CD14-positive monocyte (primary cell): ENCODE measurements around the gene MERTK. TPM values are rescaled to one million over a fixed set of nuclear protein-coding genes. Genes with fewer than 3 reads are reported as not detected.

Experiments used
- DNase-seq, 3 donors: peaks; one replicate each; pipeline ENCODE4 v3.0.0-alpha.2; 2011 to 2022
- H2AFZ ChIP-seq: 2 replicates; pipeline ENCODE4 v1.6.0; 2012; ENCODE audit warnings: mild to moderate bottlenecking, low read depth, low read length, inconsistent platforms; ENCODE audit not compliant: insufficient read depth, poor library complexity, severe bottlenecking
- H3K27ac ChIP-seq, 2 donors: 1 replicate in 1 of 2; 2 replicates in 1 of 2; pipeline ENCODE4 v1.5.1; 2012 to 2013; ENCODE audit warnings: low read length in 2 of 2, control low read depth in 1 of 2, inconsistent platforms in 1 of 2, low read depth in 1 of 2, mild to moderate bottlenecking in 1 of 2
- H3K27me3 ChIP-seq, 2 donors: one replicate each; pipeline versions ENCODE4 v1.6.0 to v1.6.1; 2011 to 2013; ENCODE audit warnings: low read length in 2 of 2; ENCODE audit not compliant: control insufficient read depth in 2 of 2, insufficient read depth in 2 of 2
- H3K36me3 ChIP-seq, 2 donors: replicated peaks in 1 of 2; 1 replicate in 1 of 2; 2 replicates in 1 of 2; pipeline versions ENCODE4 v1.5.1 to v1.6.1; 2012 to 2013; ENCODE audit warnings: low read length in 2 of 2, control low read depth in 1 of 2, inconsistent platforms in 1 of 2, mild to moderate bottlenecking in 1 of 2; ENCODE audit not compliant: insufficient read depth in 2 of 2, control insufficient read depth in 1 of 2
- H3K4me1 ChIP-seq, 2 donors: 1 replicate in 1 of 2; 2 replicates in 1 of 2; pipeline versions ENCODE4 v1.5.1 to v1.6.1; 2012 to 2013; ENCODE audit warnings: low read length in 2 of 2, control low read depth in 1 of 2, inconsistent platforms in 1 of 2, mild to moderate bottlenecking in 1 of 2, moderate library complexity in 1 of 2; ENCODE audit not compliant: insufficient read depth in 2 of 2, control insufficient read depth in 1 of 2
- H3K4me2 ChIP-seq: replicated peaks from 2 replicates; pipeline ENCODE3; 2012; ENCODE audit warnings: low read length, moderate library complexity, mild to moderate bottlenecking; ENCODE audit not compliant: poor library complexity, severe bottlenecking; ENCODE audit errors: extremely low read depth
- H3K4me3 ChIP-seq, 3 experiments: fragments of 200-600 bp in 1 of 3; sonication (generic) in 1 of 3; replicated peaks in 1 of 3; 1 replicate in 2 of 3; 2 replicates in 1 of 3; pipeline ENCODE4 v1.5.1; 2011 to 2013; ENCODE audit warnings: low read length in 3 of 3, mild to moderate bottlenecking in 3 of 3, control low read depth in 2 of 3, low read depth in 2 of 3, inconsistent platforms in 1 of 3, moderate library complexity in 1 of 3
- H3K79me2 ChIP-seq: 2 replicates; pipeline ENCODE4 v1.6.0; 2012; ENCODE audit warnings: mild to moderate bottlenecking, control low read depth, inconsistent platforms, low read length, moderate library complexity; ENCODE audit not compliant: insufficient read depth
- H3K9ac ChIP-seq: 2 replicates; pipeline ENCODE4 v1.6.0; 2017; ENCODE audit warnings: low read length, mild to moderate bottlenecking; ENCODE audit not compliant: insufficient read depth, poor library complexity, severe bottlenecking
- H3K9me3 ChIP-seq, 2 donors: replicated peaks in 1 of 2; 1 replicate in 1 of 2; 2 replicates in 1 of 2; pipeline versions ENCODE4 v1.5.1 to v1.6.1; 2012 to 2013; ENCODE audit warnings: low read length in 2 of 2, control low read depth in 1 of 2; ENCODE audit not compliant: control insufficient read depth in 1 of 2, insufficient read depth in 1 of 2
- H4K20me1 ChIP-seq: 2 replicates; pipeline ENCODE4 v1.6.0; 2012; ENCODE audit warnings: mild to moderate bottlenecking, low read length, control low read depth, moderate library complexity; ENCODE audit not compliant: insufficient read depth
- H3K27ac Mint-ChIP-seq, 7 donors: one replicate each; pipeline ENCODE4 v1.8.0; 2020; ENCODE audit warnings: mild to moderate bottlenecking in 7 of 7, mixed read lengths in 7 of 7, moderate library complexity in 6 of 7, inconsistent platforms in 2 of 7
- H3K27me3 Mint-ChIP-seq, 3 donors: one replicate each; pipeline ENCODE4 v1.8.0; 2021 to 2022; ENCODE audit warnings: low read depth in 3 of 3, mild to moderate bottlenecking in 3 of 3, mixed read lengths in 3 of 3, moderate library complexity in 3 of 3, inconsistent platforms in 1 of 3
- H3K36me3 Mint-ChIP-seq, 2 donors: one replicate each; pipeline ENCODE4 v1.8.0; 2020; ENCODE audit warnings: mixed read lengths in 2 of 2, inconsistent platforms in 1 of 2, mild to moderate bottlenecking in 1 of 2
- H3K4me1 Mint-ChIP-seq: one replicate; pipeline ENCODE4 v1.8.0; 2020; ENCODE audit warnings: mild to moderate bottlenecking, mixed read lengths
- H3K4me3 Mint-ChIP-seq, 2 donors: one replicate each; pipeline ENCODE4 v1.8.0; 2020; ENCODE audit warnings: mild to moderate bottlenecking in 2 of 2, mixed read lengths in 2 of 2, moderate library complexity in 1 of 2
- H3K9me3 Mint-ChIP-seq, 7 donors: one replicate each; pipeline ENCODE4 v1.8.0; 2020 to 2022; ENCODE audit warnings: mixed read lengths in 7 of 7, mild to moderate bottlenecking in 6 of 7, moderate library complexity in 6 of 7, inconsistent platforms in 2 of 7
- WGBS: methylation state at CpG from one replicate; pipeline ENCODE4 v1.1.5; 2013; ENCODE audit warnings: missing lambda C conversion rate; ENCODE audit not compliant: insufficient coverage; 5-methylcytosine and 5-hydroxymethylcytosine counted together
- intact Hi-C, 2 donors: fragments of 100-400 bp; cut with micrococcal nuclease; formaldehyde crosslinking; loops; one replicate each; pipeline versions ENCODE4 v1.15.0 to v1.15.1; 2023
- polyA plus RNA-seq, 3 donors: library from polyadenylated mRNA; depleted of rRNA in 1 of 3; unstranded in 2 of 3; stranded (reverse) in 1 of 3; fragments of 300-500 nt in 2 of 3; fragments of >200 nt in 1 of 3; fragmentation: Illumina TruSeq in 2 of 3; gene quantifications; 1 replicate in 2 of 3; 2 replicates in 1 of 3; pipeline ENCODE4 v1.2.3, GENCODE V29; 2012 to 2021
- TF ChIP-seq, protein P1 (sequence below): fragments of 200-600 bp; IDR thresholded peaks from one replicate; pipeline ENCODE4 v1.8.0; 2022; ENCODE audit warnings: antibody characterized with exemption, mild to moderate bottlenecking

Gene MERTK
- polyA plus RNA-seq, 3 donors: 4.1 to 17.0 (median 4.2) TPM

DNA sequence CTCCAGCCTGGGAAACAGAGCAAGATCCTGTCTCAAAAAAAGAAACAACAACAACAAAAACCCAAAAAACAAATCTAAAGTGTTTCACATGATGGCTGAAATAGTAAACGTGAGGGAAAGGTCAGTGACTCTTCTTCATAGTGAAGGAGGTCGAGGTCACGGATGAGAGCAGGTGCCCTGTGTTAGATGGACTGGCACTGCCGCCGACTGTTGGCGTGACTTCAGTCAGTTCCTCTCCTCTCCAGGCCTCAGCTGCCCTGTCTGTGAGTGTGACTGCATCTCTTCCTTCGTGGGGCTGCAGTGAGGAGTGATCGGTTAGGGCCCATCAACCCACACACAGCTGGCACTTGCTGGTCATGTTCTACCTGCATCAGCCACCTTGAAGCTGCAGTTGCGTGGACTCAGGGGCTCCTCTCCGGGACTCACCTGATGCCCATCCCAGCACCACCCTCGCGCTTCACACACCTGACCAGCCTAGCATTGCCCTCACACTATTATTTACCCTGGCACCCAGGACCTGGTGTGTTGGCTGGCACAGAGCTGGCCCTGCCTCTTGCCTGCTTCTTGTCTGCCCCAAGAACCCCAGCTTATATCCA, 126.6 kb downstream of the MERTK start:
- TF ChIP-seq, protein P1, sequence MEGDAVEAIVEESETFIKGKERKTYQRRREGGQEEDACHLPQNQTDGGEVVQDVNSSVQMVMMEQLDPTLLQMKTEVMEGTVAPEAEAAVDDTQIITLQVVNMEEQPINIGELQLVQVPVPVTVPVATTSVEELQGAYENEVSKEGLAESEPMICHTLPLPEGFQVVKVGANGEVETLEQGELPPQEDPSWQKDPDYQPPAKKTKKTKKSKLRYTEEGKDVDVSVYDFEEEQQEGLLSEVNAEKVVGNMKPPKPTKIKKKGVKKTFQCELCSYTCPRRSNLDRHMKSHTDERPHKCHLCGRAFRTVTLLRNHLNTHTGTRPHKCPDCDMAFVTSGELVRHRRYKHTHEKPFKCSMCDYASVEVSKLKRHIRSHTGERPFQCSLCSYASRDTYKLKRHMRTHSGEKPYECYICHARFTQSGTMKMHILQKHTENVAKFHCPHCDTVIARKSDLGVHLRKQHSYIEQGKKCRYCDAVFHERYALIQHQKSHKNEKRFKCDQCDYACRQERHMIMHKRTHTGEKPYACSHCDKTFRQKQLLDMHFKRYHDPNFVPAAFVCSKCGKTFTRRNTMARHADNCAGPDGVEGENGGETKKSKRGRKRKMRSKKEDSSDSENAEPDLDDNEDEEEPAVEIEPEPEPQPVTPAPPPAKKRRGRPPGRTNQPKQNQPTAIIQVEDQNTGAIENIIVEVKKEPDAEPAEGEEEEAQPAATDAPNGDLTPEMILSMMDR: no peak
- H3K4me3 Mint-ChIP-seq: no peak overlapping the region
- H3K9ac ChIP-seq: no peak overlapping the region
- H3K79me2 ChIP-seq: no peaks in the 10 kb centered on the region
- H3K4me1 ChIP-seq: peaks cover 0 to 4% of the 10 kb centered on the region in 2 donors
- no peak for DNase-seq
- H3K9me3 Mint-ChIP-seq: no peaks in the 10 kb centered on the region
- no peaks in the 10 kb centered on the region for H3K36me3 ChIP-seq
- H4K20me1 ChIP-seq: no peaks in the 10 kb centered on the region
- intact Hi-C loops: no loop called here
- H2AFZ ChIP-seq: no peak overlapping the region
- H3K27me3 ChIP-seq: no peaks in the 10 kb centered on the region
- no peak overlapping the region for H3K4me3 ChIP-seq
- no peaks in the 10 kb centered on the region for H3K9me3 ChIP-seq
- H3K27ac ChIP-seq: no peak overlapping the region
- 97% methylated on average over 7 of the region's 12 CpGs for WGBS
- H3K4me2 ChIP-seq: no peak overlapping the region
- peaks cover 14% of the 10 kb centered on the region for H3K4me1 Mint-ChIP-seq
- peaks cover 2 to 22% of the 10 kb centered on the region in 2 donors for H3K36me3 Mint-ChIP-seq
- H3K27ac Mint-ChIP-seq: no peak overlapping the region
- peaks cover 0 to 2% (median 1%) of the 10 kb centered on the region in 3 donors for H3K27me3 Mint-ChIP-seq

DNA sequence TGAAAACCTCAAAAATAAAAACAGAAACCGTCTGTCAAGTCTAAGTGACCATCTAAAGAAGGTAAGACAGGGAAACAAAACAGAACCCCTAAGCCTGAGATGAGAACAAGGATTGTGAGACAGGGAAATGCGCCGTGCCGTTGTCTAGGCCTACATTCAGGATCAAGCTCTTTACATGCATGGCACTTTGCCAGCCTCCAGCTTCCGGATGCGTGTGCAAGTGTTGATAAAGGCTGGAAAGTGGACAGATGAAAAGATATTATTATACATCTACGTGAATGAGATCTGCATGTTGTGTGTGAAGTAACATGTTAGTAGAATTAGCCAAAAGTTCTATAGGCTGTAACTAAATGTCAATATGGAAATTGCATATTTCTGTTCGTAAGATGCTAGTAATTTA, 128.1 kb downstream of the MERTK start:
- H3K9me3 ChIP-seq: no peaks in the 10 kb centered on the region
- no peak for DNase-seq
- H3K27ac Mint-ChIP-seq: no peak overlapping the region
- no peaks in the 10 kb centered on the region for H3K27me3 ChIP-seq
- peaks cover 2 to 6% of the 10 kb centered on the region in 2 donors for H3K4me1 ChIP-seq
- H3K36me3 ChIP-seq: no peaks in the 10 kb centered on the region
- no peak overlapping the region for H3K4me2 ChIP-seq
- intact Hi-C loops: no loop called here
- TF ChIP-seq, protein P1: no peak
- no peak overlapping the region for H3K4me3 Mint-ChIP-seq
- H3K27ac ChIP-seq: no peak overlapping the region
- H3K79me2 ChIP-seq: no peaks in the 10 kb centered on the region
- H4K20me1 ChIP-seq: no peaks in the 10 kb centered on the region
- H3K4me3 ChIP-seq: no peak overlapping the region
- H3K9ac ChIP-seq: no peak overlapping the region
- H3K4me1 Mint-ChIP-seq: peaks cover 15% of the 10 kb centered on the region
- H2AFZ ChIP-seq: no peak overlapping the region
- peaks cover 0 to 2% (median 0%) of the 10 kb centered on the region in 3 donors for H3K27me3 Mint-ChIP-seq
- WGBS: no CpG with 5 or more reads among the region's 8 CpGs
- peaks cover 8 to 20% of the 10 kb centered on the region in 2 donors for H3K36me3 Mint-ChIP-seq
- no peaks in the 10 kb centered on the region for H3K9me3 Mint-ChIP-seq
